C4-2B (cell line): ENCODE results near the gene HPS4.

ENCODE experiments used
- CTCF ChIP-seq: fragments of 450-650 bp; conservative IDR thresholded peaks from 2 replicates; pipeline ENCODE4 v1.5.1; 2017; ENCODE audit warnings: mild to moderate bottlenecking
- ZFX ChIP-seq: fragments of 450-650 bp; IDR thresholded peaks from 2 replicates; pipeline ENCODE4 v1.6.1; 2017

- TF ChIP-seq CTCF (no peak), ZFX (no peak)
These were observed 31.2 kb downstream of the HPS4 start for GRCh38 chr22:26452236-26453016.
